ENCODE measurements around the gene DCAF17.
"Not testable (repeated sequence)": the region's sequence is repeated elsewhere in the genome, so short reads cannot be mapped to it uniquely, and the experiment has no call there.

DCAF17 gene

DNA sequence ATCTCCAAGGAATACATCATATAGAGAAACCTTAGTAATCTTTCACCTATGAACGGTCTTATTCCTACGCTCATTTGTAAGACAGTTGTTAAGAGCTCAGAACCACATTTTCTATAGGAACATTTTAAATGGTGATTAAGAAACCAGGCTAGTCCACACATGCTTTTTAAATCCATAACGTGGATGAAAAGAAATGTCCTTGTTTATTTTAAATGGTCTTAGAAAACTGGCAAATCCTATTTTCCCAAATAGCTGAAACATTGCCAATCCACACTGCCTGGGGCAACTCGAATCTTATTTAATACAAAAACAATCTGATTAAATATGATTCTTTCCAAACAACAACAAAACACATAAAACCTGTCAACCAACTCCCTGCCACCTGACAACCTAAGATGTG lies 23.9 kb upstream of the DCAF17 start:
- no peak for DNase-seq (ENCODE audit: low read depth)
- TF ChIP-seq, protein P1, sequence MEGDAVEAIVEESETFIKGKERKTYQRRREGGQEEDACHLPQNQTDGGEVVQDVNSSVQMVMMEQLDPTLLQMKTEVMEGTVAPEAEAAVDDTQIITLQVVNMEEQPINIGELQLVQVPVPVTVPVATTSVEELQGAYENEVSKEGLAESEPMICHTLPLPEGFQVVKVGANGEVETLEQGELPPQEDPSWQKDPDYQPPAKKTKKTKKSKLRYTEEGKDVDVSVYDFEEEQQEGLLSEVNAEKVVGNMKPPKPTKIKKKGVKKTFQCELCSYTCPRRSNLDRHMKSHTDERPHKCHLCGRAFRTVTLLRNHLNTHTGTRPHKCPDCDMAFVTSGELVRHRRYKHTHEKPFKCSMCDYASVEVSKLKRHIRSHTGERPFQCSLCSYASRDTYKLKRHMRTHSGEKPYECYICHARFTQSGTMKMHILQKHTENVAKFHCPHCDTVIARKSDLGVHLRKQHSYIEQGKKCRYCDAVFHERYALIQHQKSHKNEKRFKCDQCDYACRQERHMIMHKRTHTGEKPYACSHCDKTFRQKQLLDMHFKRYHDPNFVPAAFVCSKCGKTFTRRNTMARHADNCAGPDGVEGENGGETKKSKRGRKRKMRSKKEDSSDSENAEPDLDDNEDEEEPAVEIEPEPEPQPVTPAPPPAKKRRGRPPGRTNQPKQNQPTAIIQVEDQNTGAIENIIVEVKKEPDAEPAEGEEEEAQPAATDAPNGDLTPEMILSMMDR (IDR thresholded peaks at IDR 0.05; ENCODE audit: insufficient read depth, low read depth, low read length, missing control alignments), result no peak
- H3K4me3 ChIP-seq (ENCODE audit: low read depth, low read length), result no peak overlapping the region

DNA sequence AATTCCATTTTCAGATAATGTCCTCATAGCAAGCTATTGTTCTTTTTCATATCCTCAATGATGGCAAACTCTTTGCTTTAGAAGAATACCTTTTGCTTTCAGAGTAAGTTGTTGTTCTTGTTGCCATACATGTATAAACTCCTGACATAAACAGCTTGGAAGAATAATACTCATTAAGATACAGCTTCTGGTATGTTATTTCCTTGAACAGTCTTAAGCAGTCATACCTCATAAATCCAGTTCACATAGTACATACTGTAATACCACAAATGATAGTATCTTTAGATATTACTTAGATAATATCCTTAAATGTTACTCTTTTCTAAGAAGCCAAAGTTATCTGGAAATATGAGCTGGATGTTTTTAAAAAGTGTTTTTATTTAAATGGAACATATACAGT lies 23.4 kb upstream of the DCAF17 start:
- no peak overlapping the region for H3K4me3 ChIP-seq (ENCODE audit: low read depth, low read length)
- no peak for DNase-seq (ENCODE audit: low read depth)
- TF ChIP-seq, protein P1 (IDR thresholded peaks at IDR 0.05; ENCODE audit: insufficient read depth, low read depth, low read length, missing control alignments), result no peak

DNA sequence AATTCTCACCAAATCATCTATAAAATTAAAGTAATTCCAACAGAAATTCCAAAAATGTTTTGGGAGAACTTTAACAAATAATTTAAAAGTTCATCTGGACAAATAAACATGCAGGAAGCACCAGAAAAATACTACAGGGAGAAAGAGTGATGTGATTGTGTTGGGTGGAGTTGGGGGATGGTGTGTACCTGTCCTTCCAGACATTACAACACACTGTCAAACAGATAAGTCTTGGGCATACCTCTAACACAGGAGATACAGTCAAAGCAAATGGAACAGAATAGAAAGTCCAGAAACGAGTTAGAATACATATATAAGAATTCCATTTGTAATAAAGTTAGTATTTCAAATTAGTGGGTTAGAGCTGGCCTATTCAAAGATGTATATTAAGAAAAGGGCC lies 22.8 kb upstream of the DCAF17 start:
- TF ChIP-seq, protein P1 (IDR thresholded peaks at IDR 0.05; ENCODE audit: insufficient read depth, low read depth, low read length, missing control alignments), result no peak
- H3K4me3 ChIP-seq (ENCODE audit: low read depth, low read length), result no peak overlapping the region
- no peak for DNase-seq (ENCODE audit: low read depth)

DNA sequence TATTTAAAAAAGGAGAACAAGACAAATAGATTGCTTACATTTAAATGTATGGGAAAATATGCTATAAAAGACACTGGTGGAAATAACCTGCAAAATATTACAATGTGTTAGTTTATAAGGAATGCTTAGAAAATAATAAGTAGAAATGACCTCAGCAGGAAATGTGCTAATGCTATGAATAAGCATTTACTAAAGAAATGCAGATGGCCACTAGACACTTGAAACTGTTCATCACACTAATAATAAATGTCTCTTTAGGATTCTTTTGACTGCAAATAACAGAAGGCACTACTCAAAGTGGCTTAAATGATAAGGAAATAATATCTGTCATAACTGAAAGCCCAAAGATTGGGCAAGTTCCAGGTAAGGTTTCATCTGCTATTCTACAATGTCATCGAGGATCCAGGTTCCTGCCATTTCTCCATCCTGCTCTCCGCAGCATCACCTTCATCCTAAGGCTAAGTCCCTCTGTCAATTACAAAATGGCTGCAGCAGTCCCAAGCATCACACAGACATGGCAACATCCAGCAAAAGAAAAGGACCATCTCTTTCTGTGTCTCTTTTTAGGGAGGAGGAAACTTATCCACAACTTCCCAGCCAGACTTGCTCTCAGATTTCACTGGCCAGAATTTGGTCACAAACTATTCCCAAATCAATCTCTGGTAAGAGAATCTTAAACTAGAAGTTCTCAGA lies 22.1 kb upstream of the DCAF17 start:
- DNase-seq (ENCODE audit: low read depth), result no peak
- no peak overlapping the region for H3K4me3 ChIP-seq (ENCODE audit: low read depth, low read length)
- TF ChIP-seq, protein P1 (IDR thresholded peaks at IDR 0.05; ENCODE audit: insufficient read depth, low read depth, low read length, missing control alignments), result no peak

DNA sequence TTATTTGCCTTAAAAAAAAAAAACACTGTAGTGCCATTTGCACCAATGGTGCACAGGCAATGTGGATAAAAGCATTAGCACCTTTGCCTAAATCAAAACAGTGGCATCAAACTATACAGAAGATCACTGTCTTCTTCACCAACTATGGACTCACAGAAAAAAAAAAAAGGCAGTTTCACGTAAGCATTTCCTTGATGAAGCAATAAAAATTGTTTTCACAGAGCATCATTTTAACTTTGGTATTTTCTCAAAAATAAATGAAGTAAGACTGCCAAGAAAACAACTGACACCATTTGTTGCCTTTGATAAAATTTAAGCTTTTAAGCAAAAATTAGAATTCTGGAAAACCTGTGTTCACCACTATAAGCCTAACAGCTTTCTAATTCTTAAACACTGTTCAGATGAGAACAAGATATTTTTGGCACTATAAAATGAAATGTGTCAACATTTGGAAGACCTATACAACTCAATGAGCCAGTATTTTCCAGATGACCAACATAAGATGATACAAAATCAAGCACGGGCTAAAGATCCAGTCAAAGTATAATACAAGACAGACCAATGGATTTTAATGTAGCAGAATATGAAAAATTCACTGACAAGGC lies 21.4 kb upstream of the DCAF17 start:
- TF ChIP-seq, protein P1 (IDR thresholded peaks at IDR 0.05; ENCODE audit: insufficient read depth, low read depth, low read length, missing control alignments), result no peak
- H3K4me3 ChIP-seq (ENCODE audit: low read depth, low read length), result no peak overlapping the region
- DNase-seq (ENCODE audit: low read depth), result no peak

DNA sequence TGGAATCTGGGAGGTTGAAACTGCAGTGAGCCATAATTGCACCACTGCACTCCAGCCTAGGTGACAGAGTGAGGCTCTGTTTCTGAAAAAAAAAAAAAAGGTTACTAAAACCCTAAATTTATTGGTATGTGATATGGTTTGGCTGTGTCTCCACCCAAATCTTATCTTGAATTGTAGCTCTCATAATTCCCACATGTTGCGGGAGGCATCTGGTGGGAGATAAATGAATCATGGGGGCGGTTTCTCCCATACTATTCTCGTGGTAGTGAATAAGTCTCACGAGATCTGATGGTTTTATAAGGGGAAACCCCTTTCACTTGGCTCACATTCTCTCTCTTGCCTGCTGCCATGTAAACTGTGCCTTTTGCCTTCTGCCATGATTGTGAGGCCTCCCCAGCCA lies 19.4 kb upstream of the DCAF17 start:
- not testable (repeated sequence) for DNase-seq (ENCODE audit: low read depth); H3K4me3 ChIP-seq (ENCODE audit: low read depth, low read length)

DNA sequence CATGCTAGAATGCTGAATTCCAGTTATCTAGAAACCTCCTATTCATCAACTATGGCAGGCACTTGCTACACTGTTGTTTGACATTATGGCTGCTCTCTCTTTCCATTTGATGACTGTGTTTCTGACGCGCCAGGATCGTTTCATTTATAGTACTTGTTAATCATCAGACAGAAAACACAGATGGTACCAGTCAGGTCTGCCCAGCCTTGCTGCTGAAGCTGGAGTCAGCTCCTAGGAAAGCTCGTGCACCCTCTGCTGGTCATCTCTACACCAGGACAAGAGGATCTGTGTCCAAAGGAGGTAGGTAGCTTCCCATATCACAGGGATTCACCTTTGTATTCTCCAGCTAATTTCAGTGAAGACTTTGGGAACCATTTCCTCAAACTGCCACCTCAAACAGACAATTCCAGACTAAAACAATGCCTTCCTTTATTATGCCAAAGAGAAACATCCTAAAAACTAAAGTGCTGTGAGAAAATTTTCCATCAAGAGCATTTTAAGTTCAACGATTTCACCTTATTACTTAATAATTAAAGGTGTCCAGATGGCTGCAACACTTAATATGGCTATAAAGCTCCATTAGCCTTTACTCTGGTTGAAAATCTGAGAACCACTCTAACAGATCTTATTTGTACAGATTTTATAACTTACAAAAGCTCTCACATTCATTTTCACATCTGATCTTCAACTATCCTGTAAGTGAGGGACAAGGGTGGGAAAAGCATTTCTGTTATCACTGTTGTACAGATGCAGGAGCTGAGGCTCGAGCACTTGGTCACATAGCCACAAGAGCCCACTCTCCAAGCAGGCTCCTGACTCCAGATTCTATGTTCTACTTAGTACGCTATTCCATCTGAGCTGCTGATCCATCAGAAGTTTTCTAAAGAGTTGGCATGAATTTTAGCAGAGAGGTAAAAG lies 17.8 kb upstream of the DCAF17 start:
- TF ChIP-seq, protein P1 (IDR thresholded peaks at IDR 0.05; ENCODE audit: insufficient read depth, low read depth, low read length, missing control alignments), result peak; percentile 90
- DNase-seq (ENCODE audit: low read depth), result peak; percentile 97
- H3K4me3 ChIP-seq (ENCODE audit: low read depth, low read length), result peak overlapping the region; percentile 28

Data from GM12865 (cell line).